Liver (tissue), 9 donors: Measurements from ENCODE around the gene TEX261. TPM values are rescaled to one million over a fixed set of nuclear protein-coding genes. Genes with fewer than 3 reads are reported as not detected.

Source experiments
- DNase-seq: peaks from one replicate; pipeline ENCODE4 v3.0.0-alpha.2; 2017; ENCODE audit warnings: low spot score
- H3K27ac ChIP-seq, 2 donors: one replicate each; pipeline ENCODE4 v1.7.0; 2013; ENCODE audit warnings: inconsistent platforms in 2 of 2, low read length in 2 of 2, control low read depth in 1 of 2, low read depth in 1 of 2, mild to moderate bottlenecking in 1 of 2
- H3K27me3 ChIP-seq, 4 donors: one replicate each; pipeline versions ENCODE4 v1.6.1 to v1.7.0; 2013; ENCODE audit warnings: low read length in 3 of 4, inconsistent platforms in 1 of 4, mild to moderate bottlenecking in 1 of 4, moderate library complexity in 1 of 4; ENCODE audit not compliant: control insufficient read depth in 4 of 4, insufficient read depth in 4 of 4
- H3K36me3 ChIP-seq, 4 donors: one replicate each; pipeline versions ENCODE4 v1.6.1 to v1.7.0; 2013; ENCODE audit warnings: low read length in 3 of 4, mild to moderate bottlenecking in 3 of 4, low read depth in 1 of 4, moderate library complexity in 1 of 4; ENCODE audit not compliant: control insufficient read depth in 4 of 4, insufficient read depth in 3 of 4
- H3K4me1 ChIP-seq, 4 donors: one replicate each; pipeline versions ENCODE4 v1.6.1 to v1.7.0; 2013; ENCODE audit warnings: low read length in 3 of 4, mild to moderate bottlenecking in 3 of 4, moderate library complexity in 1 of 4; ENCODE audit not compliant: control insufficient read depth in 4 of 4, insufficient read depth in 4 of 4
- H3K4me3 ChIP-seq, 3 donors: one replicate each; pipeline versions ENCODE4 v1.6.1 to v1.7.0; 2013; ENCODE audit warnings: low read length in 3 of 3, control low read depth in 1 of 3, low read depth in 1 of 3, mild to moderate bottlenecking in 1 of 3
- H3K9ac ChIP-seq, 2 donors: one replicate each; pipeline ENCODE4 v1.7.0; 2013; ENCODE audit warnings: low read length in 2 of 2, mild to moderate bottlenecking in 2 of 2, moderate library complexity in 2 of 2, control low read depth in 1 of 2, low read depth in 1 of 2
- H3K9me3 ChIP-seq, 4 donors: one replicate each; pipeline versions ENCODE4 v1.6.1 to v1.7.0; 2013; ENCODE audit warnings: low read length in 3 of 4; ENCODE audit not compliant: control insufficient read depth in 4 of 4
- EGR1 ChIP-seq, 2 donors: IDR thresholded peaks; 2 replicates each; pipeline ENCODE4 v1.6.1; 2016 to 2018; ENCODE audit warnings: antibody characterized with exemption in 2 of 2, low read depth in 2 of 2
- FOXA2 ChIP-seq: IDR thresholded peaks from 2 replicates; pipeline ENCODE4 v1.6.1; 2016; ENCODE audit warnings: antibody characterized with exemption
- GABPA ChIP-seq, 2 donors: IDR thresholded peaks in 1 of 2; conservative IDR thresholded peaks in 1 of 2; 2 replicates each; pipeline ENCODE4 v1.6.1; 2016; ENCODE audit warnings: antibody characterized with exemption in 2 of 2, mild to moderate bottlenecking in 1 of 2, moderate library complexity in 1 of 2
- HNF4A ChIP-seq, 2 donors: conservative IDR thresholded peaks; 2 replicates each; pipeline ENCODE4 v1.6.1; 2016; ENCODE audit warnings: antibody characterized with exemption in 2 of 2, mild to moderate bottlenecking in 2 of 2
- JUND ChIP-seq, 2 donors: IDR thresholded peaks; 2 replicates each; pipeline ENCODE4 v1.6.1; 2016; ENCODE audit warnings: antibody characterized with exemption in 2 of 2
- NR2F2 ChIP-seq: IDR thresholded peaks from 2 replicates; pipeline ENCODE4 v1.6.1; 2016; ENCODE audit warnings: antibody characterized with exemption
- RAD21 ChIP-seq, 2 donors: IDR thresholded peaks; 2 replicates each; pipeline ENCODE4 v1.6.1; 2016; ENCODE audit warnings: antibody characterized with exemption in 2 of 2, mild to moderate bottlenecking in 2 of 2
- RXRA ChIP-seq, 2 donors: IDR thresholded peaks; 2 replicates each; pipeline ENCODE4 v1.6.1; 2017 to 2018; ENCODE audit warnings: antibody characterized with exemption in 2 of 2, mild to moderate bottlenecking in 1 of 2
- SP1 ChIP-seq: IDR thresholded peaks from 2 replicates; pipeline ENCODE4 v1.6.1; 2018; ENCODE audit warnings: antibody characterized with exemption, mild to moderate bottlenecking
- TAF1 ChIP-seq: conservative IDR thresholded peaks from 2 replicates; pipeline ENCODE4 v1.6.1; 2016; ENCODE audit warnings: antibody characterized with exemption, mild to moderate bottlenecking
- YY1 ChIP-seq: IDR thresholded peaks from 2 replicates; pipeline ENCODE4 v1.6.1; 2016; ENCODE audit warnings: antibody characterized with exemption, mild to moderate bottlenecking
- WGBS: extraction: QIAGEN DNeasy Blood & Tissue Kit; methylation state at CpG from one replicate; pipeline ENCODE4 v1.1.7; 2013; 5-methylcytosine and 5-hydroxymethylcytosine counted together
- polyA plus RNA-seq, 2 donors: library from polyadenylated mRNA; stranded (reverse) in 1 of 2; unstranded in 1 of 2; fragments of 200-250 nt in 1 of 2; fragments of >200 nt in 1 of 2; fragmentation: Nextera tagmentation in 1 of 2; extraction: Ambion mirVana in 1 of 2; gene quantifications; one replicate each; pipeline versions ENCODE4 v1.2.1 to v1.2.3, GENCODE V29; 2013 to 2015
- total RNA-seq, 2 donors: library from RNA; depleted of rRNA; stranded (reverse); fragments of >200 nt; gene quantifications; one replicate each; pipeline ENCODE4 v1.2.3, GENCODE V29; 2014
- TF ChIP-seq, protein P1 (sequence below): fragments of 150-350 bp; IDR thresholded peaks from 2 replicates; pipeline ENCODE4 v1.5.1; 2017; ENCODE audit warnings: improper control_type of control experiment, low read depth, low read length; ENCODE audit not compliant: missing input control
- TF ChIP-seq, protein P2 (sequence below): IDR thresholded peaks from 2 replicates; pipeline ENCODE4 v1.6.1; 2016; ENCODE audit warnings: antibody characterized with exemption, mild to moderate bottlenecking
- TF ChIP-seq, protein P3 (sequence below): IDR thresholded peaks from 2 replicates; pipeline ENCODE4 v1.6.1; 2016; ENCODE audit warnings: antibody characterized with exemption
- TF ChIP-seq, protein P4 (sequence below): IDR thresholded peaks from 2 replicates; pipeline ENCODE4 v1.6.1; 2016; ENCODE audit warnings: antibody characterized with exemption
- TF ChIP-seq, protein P5 (sequence below): IDR thresholded peaks from 2 replicates; pipeline ENCODE4 v1.6.1; 2016; ENCODE audit warnings: antibody characterized with exemption
- donor health status: healthy.
- donor health status: healthy.
- donor health status: healthy.
- donor health status: healthy.
- donor health status: healthy.

Gene TEX261
- total and polyA plus RNA-seq, 4 donors = 14.2 to 54.8 (median 24.4) TPM

DNA sequence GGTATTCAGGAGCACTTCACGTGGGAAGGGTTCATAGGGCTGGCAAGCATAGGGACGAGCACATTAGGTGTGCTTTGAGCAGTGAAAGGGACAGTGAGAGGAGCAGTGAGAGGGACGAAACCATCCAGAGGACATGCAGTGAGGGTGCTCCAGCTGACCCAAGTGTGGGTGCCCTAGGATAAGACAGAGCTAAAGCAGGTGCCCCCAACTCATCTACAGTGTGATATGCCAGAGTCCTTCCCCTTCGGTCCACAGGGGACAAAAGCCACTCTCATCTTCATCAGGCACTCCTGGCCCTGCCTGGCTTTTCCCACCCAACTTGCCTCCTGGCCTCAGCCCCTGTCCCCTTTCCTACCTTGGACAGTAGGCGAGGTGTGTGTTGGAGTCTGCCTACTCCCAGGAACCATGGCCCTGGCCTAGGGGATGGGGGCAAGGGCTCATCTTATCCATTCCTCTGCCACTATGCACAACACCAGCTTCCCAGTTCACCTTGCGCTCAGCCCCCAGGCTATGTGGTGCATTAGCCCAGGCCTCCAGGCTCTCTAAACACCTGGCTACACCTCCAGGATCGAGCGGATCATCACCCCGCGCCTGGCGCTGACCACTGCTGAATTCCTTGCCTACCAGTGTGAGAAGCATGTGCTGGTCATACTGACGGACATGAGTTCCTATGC is 32.3 kb downstream of the TEX261 start:
- H3K9me3 ChIP-seq = no peaks in the 10 kb centered on the region
- H3K36me3 ChIP-seq = no peaks in the 10 kb centered on the region
- peaks cover 0 to 8% (median 5%) of the 10 kb centered on the region in 4 donors for H3K4me1 ChIP-seq
- 76% methylated on average over 12 of the region's 12 CpGs for WGBS
- TF ChIP-seq, protein P1, sequence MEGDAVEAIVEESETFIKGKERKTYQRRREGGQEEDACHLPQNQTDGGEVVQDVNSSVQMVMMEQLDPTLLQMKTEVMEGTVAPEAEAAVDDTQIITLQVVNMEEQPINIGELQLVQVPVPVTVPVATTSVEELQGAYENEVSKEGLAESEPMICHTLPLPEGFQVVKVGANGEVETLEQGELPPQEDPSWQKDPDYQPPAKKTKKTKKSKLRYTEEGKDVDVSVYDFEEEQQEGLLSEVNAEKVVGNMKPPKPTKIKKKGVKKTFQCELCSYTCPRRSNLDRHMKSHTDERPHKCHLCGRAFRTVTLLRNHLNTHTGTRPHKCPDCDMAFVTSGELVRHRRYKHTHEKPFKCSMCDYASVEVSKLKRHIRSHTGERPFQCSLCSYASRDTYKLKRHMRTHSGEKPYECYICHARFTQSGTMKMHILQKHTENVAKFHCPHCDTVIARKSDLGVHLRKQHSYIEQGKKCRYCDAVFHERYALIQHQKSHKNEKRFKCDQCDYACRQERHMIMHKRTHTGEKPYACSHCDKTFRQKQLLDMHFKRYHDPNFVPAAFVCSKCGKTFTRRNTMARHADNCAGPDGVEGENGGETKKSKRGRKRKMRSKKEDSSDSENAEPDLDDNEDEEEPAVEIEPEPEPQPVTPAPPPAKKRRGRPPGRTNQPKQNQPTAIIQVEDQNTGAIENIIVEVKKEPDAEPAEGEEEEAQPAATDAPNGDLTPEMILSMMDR = no peak
- TF ChIP-seq, protein P2, sequence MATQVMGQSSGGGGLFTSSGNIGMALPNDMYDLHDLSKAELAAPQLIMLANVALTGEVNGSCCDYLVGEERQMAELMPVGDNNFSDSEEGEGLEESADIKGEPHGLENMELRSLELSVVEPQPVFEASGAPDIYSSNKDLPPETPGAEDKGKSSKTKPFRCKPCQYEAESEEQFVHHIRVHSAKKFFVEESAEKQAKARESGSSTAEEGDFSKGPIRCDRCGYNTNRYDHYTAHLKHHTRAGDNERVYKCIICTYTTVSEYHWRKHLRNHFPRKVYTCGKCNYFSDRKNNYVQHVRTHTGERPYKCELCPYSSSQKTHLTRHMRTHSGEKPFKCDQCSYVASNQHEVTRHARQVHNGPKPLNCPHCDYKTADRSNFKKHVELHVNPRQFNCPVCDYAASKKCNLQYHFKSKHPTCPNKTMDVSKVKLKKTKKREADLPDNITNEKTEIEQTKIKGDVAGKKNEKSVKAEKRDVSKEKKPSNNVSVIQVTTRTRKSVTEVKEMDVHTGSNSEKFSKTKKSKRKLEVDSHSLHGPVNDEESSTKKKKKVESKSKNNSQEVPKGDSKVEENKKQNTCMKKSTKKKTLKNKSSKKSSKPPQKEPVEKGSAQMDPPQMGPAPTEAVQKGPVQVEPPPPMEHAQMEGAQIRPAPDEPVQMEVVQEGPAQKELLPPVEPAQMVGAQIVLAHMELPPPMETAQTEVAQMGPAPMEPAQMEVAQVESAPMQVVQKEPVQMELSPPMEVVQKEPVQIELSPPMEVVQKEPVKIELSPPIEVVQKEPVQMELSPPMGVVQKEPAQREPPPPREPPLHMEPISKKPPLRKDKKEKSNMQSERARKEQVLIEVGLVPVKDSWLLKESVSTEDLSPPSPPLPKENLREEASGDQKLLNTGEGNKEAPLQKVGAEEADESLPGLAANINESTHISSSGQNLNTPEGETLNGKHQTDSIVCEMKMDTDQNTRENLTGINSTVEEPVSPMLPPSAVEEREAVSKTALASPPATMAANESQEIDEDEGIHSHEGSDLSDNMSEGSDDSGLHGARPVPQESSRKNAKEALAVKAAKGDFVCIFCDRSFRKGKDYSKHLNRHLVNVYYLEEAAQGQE = no peak
- TF ChIP-seq NR2F2 = no peak
- TF ChIP-seq TAF1 = no peak
- no peak for TF ChIP-seq EGR1 (IDR thresholded peaks at IDR 0.05; ENCODE audit: low read depth in 2 of 2)
- TF ChIP-seq, protein P3, sequence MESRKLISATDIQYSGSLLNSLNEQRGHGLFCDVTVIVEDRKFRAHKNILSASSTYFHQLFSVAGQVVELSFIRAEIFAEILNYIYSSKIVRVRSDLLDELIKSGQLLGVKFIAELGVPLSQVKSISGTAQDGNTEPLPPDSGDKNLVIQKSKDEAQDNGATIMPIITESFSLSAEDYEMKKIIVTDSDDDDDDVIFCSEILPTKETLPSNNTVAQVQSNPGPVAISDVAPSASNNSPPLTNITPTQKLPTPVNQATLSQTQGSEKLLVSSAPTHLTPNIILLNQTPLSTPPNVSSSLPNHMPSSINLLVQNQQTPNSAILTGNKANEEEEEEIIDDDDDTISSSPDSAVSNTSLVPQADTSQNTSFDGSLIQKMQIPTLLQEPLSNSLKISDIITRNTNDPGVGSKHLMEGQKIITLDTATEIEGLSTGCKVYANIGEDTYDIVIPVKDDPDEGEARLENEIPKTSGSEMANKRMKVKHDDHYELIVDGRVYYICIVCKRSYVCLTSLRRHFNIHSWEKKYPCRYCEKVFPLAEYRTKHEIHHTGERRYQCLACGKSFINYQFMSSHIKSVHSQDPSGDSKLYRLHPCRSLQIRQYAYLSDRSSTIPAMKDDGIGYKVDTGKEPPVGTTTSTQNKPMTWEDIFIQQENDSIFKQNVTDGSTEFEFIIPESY = no peak
- no peak for TF ChIP-seq SP1
- peaks cover 3 to 11% (median 7%) of the 10 kb centered on the region in 4 donors for H3K27me3 ChIP-seq
- no peak for DNase-seq
- no peak overlapping the region for H3K27ac ChIP-seq
- H3K4me3 ChIP-seq = no peak overlapping the region
- no peak overlapping the region for H3K9ac ChIP-seq

DNA sequence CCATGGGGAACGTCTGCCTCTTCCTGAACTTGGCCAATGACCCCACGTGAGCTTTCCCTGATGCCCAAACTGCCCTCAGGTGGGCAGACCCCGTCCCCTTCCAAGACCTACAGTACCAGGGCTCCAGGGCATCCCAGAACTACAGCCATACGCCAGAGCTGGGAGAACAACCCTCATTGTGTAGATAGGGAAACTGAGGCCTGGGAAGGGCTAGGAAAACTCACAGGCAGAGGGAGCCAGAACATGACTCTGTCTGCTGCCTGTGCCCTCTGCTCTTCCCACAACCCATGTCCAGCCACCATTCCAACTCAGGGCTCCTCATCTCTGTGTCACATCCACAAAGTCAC is 33.1 kb downstream of the TEX261 start:
- no peak for DNase-seq
- Histone ChIP-seq H3K27me3 (peaks cover 3 to 11% (median 7%) of the 10 kb centered on the region in 4 donors), H3K36me3 (no peaks in the 10 kb centered on the region), H3K4me1 (peaks cover 0 to 8% (median 5%) of the 10 kb centered on the region in 4 donors), H3K27ac (no peak overlapping the region), H3K9me3 (no peaks in the 10 kb centered on the region), H3K9ac (no peak overlapping the region), H3K4me3 (no peak overlapping the region)
- WGBS = 71% methylated on average over 4 of the region's 4 CpGs
- TF ChIP-seq, protein P4, sequence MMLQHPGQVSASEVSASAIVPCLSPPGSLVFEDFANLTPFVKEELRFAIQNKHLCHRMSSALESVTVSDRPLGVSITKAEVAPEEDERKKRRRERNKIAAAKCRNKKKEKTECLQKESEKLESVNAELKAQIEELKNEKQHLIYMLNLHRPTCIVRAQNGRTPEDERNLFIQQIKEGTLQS = no peak
- TF ChIP-seq FOXA2 (no peak), JUND (IDR thresholded peaks at IDR 0.05) (no peak), RXRA (IDR thresholded peaks at IDR 0.05) (no peak), HNF4A (conservative IDR thresholded peaks at IDR 0.05) (no peak), RAD21 (IDR thresholded peaks at IDR 0.05) (no peak), SP1 (no peak), GABPA (IDR thresholded peaks at IDR 0.05 in 1 of 2, conservative IDR thresholded peaks at IDR 0.05 in 1 of 2) (no peak), YY1 (no peak)
- TF ChIP-seq, protein P5, sequence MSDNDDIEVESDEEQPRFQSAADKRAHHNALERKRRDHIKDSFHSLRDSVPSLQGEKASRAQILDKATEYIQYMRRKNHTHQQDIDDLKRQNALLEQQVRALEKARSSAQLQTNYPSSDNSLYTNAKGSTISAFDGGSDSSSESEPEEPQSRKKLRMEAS = no peak
- TF ChIP-seq, protein P2 = no peak
- TF ChIP-seq, protein P1 = no peak
